ENCODE data around the gene CISD2.
"Not testable (repeated sequence)": the region's sequence is repeated elsewhere in the genome, so short reads cannot be mapped to it uniquely, and the experiment has no call there.

Gene CISD2

DNA sequence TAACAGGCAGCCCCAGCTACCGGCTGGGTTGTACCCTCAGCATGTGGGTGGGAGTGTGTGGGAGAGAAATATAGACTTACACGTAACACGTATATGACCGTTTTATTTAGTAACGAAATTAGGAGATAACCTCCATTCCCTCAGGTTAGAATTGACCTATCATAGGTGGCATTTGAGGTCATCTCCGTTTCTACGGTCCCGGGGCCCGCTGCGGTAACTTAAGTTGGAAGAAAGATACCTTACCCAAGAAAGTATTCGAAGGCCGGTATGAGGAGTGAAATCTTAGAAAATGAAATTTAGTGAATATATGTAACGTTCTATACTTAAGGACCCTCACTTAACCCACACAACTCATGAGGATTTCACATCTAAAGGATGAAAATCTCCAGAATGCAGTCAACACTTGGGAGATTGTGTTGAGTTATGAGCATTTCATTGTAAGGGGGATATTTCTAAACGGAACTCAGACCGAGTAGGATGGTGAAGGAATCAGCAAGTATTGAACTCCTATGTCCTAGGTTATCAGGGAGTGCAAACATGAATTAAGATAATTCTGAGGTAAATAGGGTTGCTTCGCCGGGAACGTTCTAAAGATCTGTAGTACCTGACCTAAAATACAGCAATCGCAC lies 891 bp downstream of the CISD2 start:
- in situ Hi-C loops (cut with HindIII; ENCODE audit: low pct_ligation_motif_present, low sequenced_read_pairs) = no loop called here
- TF ChIP-seq, protein P1, sequence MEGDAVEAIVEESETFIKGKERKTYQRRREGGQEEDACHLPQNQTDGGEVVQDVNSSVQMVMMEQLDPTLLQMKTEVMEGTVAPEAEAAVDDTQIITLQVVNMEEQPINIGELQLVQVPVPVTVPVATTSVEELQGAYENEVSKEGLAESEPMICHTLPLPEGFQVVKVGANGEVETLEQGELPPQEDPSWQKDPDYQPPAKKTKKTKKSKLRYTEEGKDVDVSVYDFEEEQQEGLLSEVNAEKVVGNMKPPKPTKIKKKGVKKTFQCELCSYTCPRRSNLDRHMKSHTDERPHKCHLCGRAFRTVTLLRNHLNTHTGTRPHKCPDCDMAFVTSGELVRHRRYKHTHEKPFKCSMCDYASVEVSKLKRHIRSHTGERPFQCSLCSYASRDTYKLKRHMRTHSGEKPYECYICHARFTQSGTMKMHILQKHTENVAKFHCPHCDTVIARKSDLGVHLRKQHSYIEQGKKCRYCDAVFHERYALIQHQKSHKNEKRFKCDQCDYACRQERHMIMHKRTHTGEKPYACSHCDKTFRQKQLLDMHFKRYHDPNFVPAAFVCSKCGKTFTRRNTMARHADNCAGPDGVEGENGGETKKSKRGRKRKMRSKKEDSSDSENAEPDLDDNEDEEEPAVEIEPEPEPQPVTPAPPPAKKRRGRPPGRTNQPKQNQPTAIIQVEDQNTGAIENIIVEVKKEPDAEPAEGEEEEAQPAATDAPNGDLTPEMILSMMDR (IDR thresholded peaks at IDR 0.05; ENCODE audit: low read depth, low read length, missing control alignments) = no peak
- no peaks in the 10 kb centered on the region for H3K27me3 ChIP-seq (replicated peaks)
- no peak for DNase-seq
- peak overlapping the region; percentile 79 for H3K4me3 ChIP-seq (ENCODE audit: low read depth, low read length)
- H3K27ac ChIP-seq = peak overlapping the region; percentile 89
- peaks cover 3% of the 10 kb centered on the region for H3K36me3 ChIP-seq (replicated peaks)

DNA sequence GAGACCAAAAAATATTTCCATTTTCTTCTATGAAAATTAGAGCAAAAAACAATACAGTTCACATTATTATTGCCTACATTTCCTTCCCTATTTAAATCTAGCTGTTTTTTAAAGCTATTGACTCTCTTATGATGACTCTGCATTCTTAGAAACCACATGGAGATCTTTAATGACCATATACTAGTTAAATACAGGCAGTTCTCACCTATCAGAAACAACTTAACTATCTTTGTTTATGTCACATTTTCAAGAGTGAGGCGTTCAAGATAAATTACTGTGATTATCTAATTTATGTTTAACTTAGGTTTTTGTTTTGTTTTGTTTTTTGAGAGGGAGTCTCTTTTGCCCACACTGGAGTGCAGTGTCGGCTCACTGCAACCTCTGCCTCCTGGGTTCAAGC lies 3.0 kb downstream of the CISD2 start:
- H3K4me3 ChIP-seq (ENCODE audit: low read depth, low read length) = no peak overlapping the region

DNA sequence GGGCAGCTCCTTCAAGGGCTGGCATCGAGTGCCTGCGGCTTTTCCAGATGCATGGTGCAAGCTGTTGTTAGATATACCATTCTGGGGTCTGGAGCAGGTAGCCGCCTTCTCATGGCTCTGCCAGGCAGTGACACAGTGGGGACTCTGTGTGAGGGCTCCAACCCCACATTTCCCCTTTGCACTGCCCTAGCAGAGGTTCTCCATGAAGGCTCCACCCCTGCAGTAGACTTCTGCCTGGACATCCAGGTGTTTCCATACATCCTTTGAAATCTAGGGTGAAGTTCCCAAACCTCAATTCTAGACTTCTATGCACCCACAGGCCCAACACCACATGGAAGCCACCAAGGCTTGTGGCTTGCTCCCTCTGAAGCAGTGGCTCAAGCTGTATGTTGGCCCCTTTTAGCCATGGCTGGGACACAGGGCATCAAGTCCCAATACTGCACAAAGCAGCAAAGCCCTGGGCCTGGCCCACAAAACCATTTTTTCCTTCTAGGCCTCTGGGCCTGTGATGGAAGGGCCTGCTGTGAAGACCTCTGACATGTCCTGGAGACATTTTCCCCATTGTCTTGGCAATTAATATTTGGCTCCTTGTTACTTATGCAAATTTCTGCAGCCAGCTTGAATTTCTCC lies 8.8 kb downstream of the CISD2 start:
- DNase-seq; H3K4me3 ChIP-seq (ENCODE audit: low read depth, low read length); H3K27me3 ChIP-seq (replicated peaks); in situ Hi-C loops (cut with HindIII; ENCODE audit: low pct_ligation_motif_present, low sequenced_read_pairs): not testable (repeated sequence)
- Histone ChIP-seq H3K36me3 (replicated peaks) (peaks cover 12% of the 10 kb centered on the region), H3K27ac (peak overlapping the region; percentile 93)

More for the DNA sequence above, 3.0 kb downstream of the CISD2 start:
- Histone ChIP-seq H3K36me3 (replicated peaks) (peaks cover 12% of the 10 kb centered on the region), H3K27ac (no peak overlapping the region), H3K27me3 (replicated peaks) (no peaks in the 10 kb centered on the region)
- TF ChIP-seq, protein P1 (IDR thresholded peaks at IDR 0.05; ENCODE audit: low read depth, low read length, missing control alignments) = no peak
- in situ Hi-C loops (cut with HindIII; ENCODE audit: low pct_ligation_motif_present, low sequenced_read_pairs) = no loop called here
- DNase-seq = no peak

DNA sequence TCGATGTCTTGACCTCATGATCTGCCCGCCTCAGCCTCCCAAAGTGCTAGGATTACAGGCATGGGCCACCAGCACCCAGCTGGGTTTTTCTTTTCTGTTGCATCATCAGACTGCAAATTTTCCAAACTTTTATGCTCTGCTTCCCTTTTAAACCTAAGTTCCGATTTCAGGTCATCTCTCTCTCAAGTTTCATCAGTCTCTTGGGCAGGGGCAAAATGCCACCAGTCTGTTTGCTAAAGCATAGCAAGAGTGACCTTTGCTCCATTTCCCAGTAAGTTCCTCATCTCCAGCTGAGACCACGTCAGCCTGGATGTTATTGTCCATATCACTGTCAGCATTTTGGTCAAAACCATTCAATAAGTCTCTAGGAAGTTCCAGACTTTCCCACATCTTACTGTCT lies 9.6 kb downstream of the CISD2 start:
- H3K4me3 ChIP-seq (ENCODE audit: low read depth, low read length); in situ Hi-C loops (cut with HindIII; ENCODE audit: low pct_ligation_motif_present, low sequenced_read_pairs); H3K27me3 ChIP-seq (replicated peaks): not testable (repeated sequence)
- Histone ChIP-seq H3K36me3 (replicated peaks) (peaks cover 12% of the 10 kb centered on the region), H3K27ac (peak overlapping the region; percentile 93)
- peak; percentile 90 for DNase-seq

DNA sequence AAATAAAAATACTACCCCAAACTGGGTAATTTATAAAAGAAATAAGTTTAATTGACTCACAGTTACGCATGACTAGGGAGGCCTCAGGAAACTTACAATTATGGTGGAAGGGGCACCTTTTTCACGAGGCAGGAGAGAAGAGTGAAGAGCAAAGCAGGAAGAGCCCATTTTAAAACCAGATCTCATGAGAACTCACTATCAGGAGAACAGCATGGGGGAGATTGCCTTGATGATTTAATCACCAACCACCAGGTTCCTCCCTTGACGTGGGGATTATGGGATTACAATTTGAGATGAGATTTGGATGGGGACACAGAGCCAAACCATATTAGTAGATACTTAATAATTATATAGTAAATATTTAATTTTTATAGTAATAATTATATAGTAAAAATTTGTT lies 10.1 kb downstream of the CISD2 start:
- peak; percentile 31 for DNase-seq
- H3K4me3 ChIP-seq (ENCODE audit: low read depth, low read length) = no peak overlapping the region
- H3K36me3 ChIP-seq (replicated peaks) = peaks cover 12% of the 10 kb centered on the region
- peak overlapping the region; percentile 93 for H3K27ac ChIP-seq
- in situ Hi-C loops (cut with HindIII; ENCODE audit: low pct_ligation_motif_present, low sequenced_read_pairs) = no loop called here
- TF ChIP-seq, protein P1 (IDR thresholded peaks at IDR 0.05; ENCODE audit: low read depth, low read length, missing control alignments) = no peak
- no peaks in the 10 kb centered on the region for H3K27me3 ChIP-seq (replicated peaks)

DNA sequence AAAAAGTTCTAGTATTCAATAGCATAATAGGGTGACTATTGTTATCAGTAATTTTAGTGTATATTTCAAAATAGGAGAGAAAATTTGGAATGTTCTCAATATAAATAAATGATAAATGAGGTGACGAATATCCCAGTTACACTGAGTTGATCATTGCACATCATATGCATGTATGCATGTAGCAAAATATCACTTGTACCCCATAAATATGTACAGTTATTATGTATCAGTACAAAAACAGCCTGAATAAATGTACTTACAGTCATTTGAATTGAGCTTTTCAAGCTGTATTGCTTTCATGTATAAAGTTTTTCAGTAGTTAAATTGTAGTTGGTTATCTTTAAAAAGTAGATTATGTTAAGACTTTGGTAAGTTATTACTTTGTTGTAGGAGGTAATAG lies 12.6 kb downstream of the CISD2 start:
- in situ Hi-C loops (cut with HindIII; ENCODE audit: low pct_ligation_motif_present, low sequenced_read_pairs) = no loop called here
- Histone ChIP-seq H3K27ac (no peak overlapping the region), H3K27me3 (replicated peaks) (no peaks in the 10 kb centered on the region), H3K4me3 (ENCODE audit: low read depth, low read length) (no peak overlapping the region), H3K36me3 (replicated peaks) (peaks cover 1% of the 10 kb centered on the region)
- TF ChIP-seq, protein P1 (IDR thresholded peaks at IDR 0.05; ENCODE audit: low read depth, low read length, missing control alignments) = no peak
- DNase-seq = no peak

DNA sequence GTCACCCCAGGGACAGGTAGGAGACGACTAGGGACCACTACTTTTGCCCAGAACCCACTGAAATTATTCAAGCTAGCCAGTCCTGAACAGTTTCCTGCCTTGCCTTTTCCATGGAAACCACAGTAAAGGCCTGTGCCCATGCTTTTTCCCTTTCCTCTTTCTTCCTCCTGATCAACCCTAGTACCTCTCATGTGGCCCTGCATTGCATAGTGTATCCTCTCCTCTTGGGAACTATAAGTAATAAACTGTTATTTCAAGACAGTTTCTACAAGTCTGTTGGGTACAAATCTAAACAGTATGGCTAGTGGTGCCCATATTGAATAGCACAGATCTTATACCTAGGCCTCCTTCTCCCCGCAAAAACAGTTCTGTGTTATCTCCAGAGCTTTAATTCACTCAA lies 14.5 kb downstream of the CISD2 start:
- no peak for DNase-seq
- Histone ChIP-seq H3K36me3 (replicated peaks) (no peaks in the 10 kb centered on the region), H3K4me3 (ENCODE audit: low read depth, low read length) (no peak overlapping the region), H3K27me3 (replicated peaks) (no peaks in the 10 kb centered on the region), H3K27ac (no peak overlapping the region)
- TF ChIP-seq, protein P1 (IDR thresholded peaks at IDR 0.05; ENCODE audit: low read depth, low read length, missing control alignments) = no peak
- in situ Hi-C loops (cut with HindIII; ENCODE audit: low pct_ligation_motif_present, low sequenced_read_pairs) = no loop called here

DNA sequence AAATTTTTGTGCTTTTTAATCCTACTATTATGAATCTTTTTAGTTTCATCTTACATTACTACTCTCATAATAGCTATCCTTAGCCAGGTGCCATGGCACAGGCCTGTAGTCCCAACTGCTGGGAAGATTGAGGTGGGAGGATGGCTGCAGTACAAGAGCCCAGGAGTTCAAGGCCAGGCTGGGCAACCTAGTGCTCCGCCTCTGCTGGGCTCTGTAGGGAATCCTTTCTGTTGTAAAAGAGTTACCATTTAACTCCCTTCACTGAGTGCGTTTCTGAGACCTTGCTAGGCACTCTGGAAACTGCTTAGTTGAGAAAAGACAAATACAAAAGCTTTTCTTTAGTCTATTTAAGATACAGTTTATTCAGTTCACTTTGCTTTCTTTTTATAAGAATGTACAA lies 19.8 kb downstream of the CISD2 start:
- H3K27me3 ChIP-seq (replicated peaks); H3K27ac ChIP-seq; DNase-seq: not testable (repeated sequence)

DNA sequence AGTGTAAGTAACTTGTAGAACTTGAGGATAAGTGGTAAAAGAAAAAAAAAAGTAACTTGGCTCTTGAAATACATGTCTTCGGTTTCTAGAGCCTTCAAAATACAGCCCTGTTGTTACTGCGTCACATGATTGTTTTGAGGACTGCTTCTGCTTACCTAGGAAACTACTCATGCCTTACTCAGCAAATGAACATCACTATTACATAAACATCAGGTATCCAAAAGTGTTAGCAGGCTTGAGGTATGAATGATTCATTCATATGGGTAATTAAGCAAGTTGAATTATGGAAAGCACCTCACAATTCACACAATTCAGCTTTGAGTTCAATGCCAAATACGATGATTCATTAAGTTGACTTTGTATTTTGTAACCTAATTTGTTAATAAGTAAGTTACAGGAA lies 21.1 kb downstream of the CISD2 start:
- H3K36me3 ChIP-seq (replicated peaks); H3K27ac ChIP-seq; DNase-seq; H3K27me3 ChIP-seq (replicated peaks); in situ Hi-C loops (cut with HindIII; ENCODE audit: low pct_ligation_motif_present, low sequenced_read_pairs); H3K4me3 ChIP-seq (ENCODE audit: low read depth, low read length): not testable (repeated sequence)

More for the DNA sequence above, 19.8 kb downstream of the CISD2 start:
- H3K36me3 ChIP-seq (replicated peaks); in situ Hi-C loops (cut with HindIII; ENCODE audit: low pct_ligation_motif_present, low sequenced_read_pairs); H3K4me3 ChIP-seq (ENCODE audit: low read depth, low read length): not testable (repeated sequence)
